ENCODE measurements around the gene SFN.

Gene SFN

GRCh38 chr1:26828411-26828991 lies 34.4 kb upstream of the SFN start:
- Histone ChIP-seq H3K36me3 (ENCODE audit: control insufficient read depth, low read length) (peaks cover 33% of the 10 kb centered on the region), H3K4me2 (ENCODE audit: low read length) (peak overlapping the region; percentile 62), H3K4me1 (ENCODE audit: control insufficient read depth, low read length) (peaks cover 50% of the 10 kb centered on the region), H3F3A (ENCODE audit: control insufficient read depth, insufficient read depth) (peaks cover 12% of the 10 kb centered on the region), H3K9me2 (replicated peaks; ENCODE audit: control insufficient read depth, low read length) (no peaks in the 10 kb centered on the region), H3K79me2 (ENCODE audit: control insufficient read depth, low read length) (peaks cover 49% of the 10 kb centered on the region), H3K27me3 (ENCODE audit: control insufficient read depth, low read length) (no peaks in the 10 kb centered on the region), H3K27ac (ENCODE audit: low read depth, low read length) (no peak overlapping the region), H3K4me3 (ENCODE audit: low read length) (peak overlapping the region; percentile 17), H4K20me1 (ENCODE audit: control insufficient read depth, insufficient read depth, low read depth, low read length) (no peaks in the 10 kb centered on the region), H3K9me3 (ENCODE audit: control insufficient read depth, insufficient read depth, low read length) (no peaks in the 10 kb centered on the region)
- TF ChIP-seq CTCF (IDR thresholded peaks at IDR 0.05; ENCODE audit: low read depth, low read length, poor library complexity, severe bottlenecking): no peak
- no peak for TF ChIP-seq EZH2phosphoT487 (IDR thresholded peaks at IDR 0.05; ENCODE audit: borderline replicate concordance, low read length)

GRCh38 chr1:26829184-26829911 lies 33.6 kb upstream of the SFN start:
- no peaks in the 10 kb centered on the region for H3K9me2 ChIP-seq (replicated peaks; ENCODE audit: control insufficient read depth, low read length)
- peaks cover 39% of the 10 kb centered on the region for H3K36me3 ChIP-seq (ENCODE audit: control insufficient read depth, low read length)
- no peak for TF ChIP-seq EZH2phosphoT487 (IDR thresholded peaks at IDR 0.05; ENCODE audit: borderline replicate concordance, low read length)
- TF ChIP-seq CTCF (IDR thresholded peaks at IDR 0.05; ENCODE audit: low read depth, low read length, poor library complexity, severe bottlenecking): no peak
- H3K79me2 ChIP-seq (ENCODE audit: control insufficient read depth, low read length): peaks cover 49% of the 10 kb centered on the region
- H3K27me3 ChIP-seq (ENCODE audit: control insufficient read depth, low read length): no peaks in the 10 kb centered on the region
- H4K20me1 ChIP-seq (ENCODE audit: control insufficient read depth, insufficient read depth, low read depth, low read length): no peaks in the 10 kb centered on the region
- peak overlapping the region; percentile 62 for H3K4me2 ChIP-seq (ENCODE audit: low read length)
- no peak overlapping the region for H3K27ac ChIP-seq (ENCODE audit: low read depth, low read length)
- H3K4me1 ChIP-seq (ENCODE audit: control insufficient read depth, low read length): peaks cover 59% of the 10 kb centered on the region
- H3K9me3 ChIP-seq (ENCODE audit: control insufficient read depth, insufficient read depth, low read length): no peaks in the 10 kb centered on the region
- peak overlapping the region; percentile 17 for H3K4me3 ChIP-seq (ENCODE audit: low read length)
- peaks cover 12% of the 10 kb centered on the region for H3F3A ChIP-seq (ENCODE audit: control insufficient read depth, insufficient read depth)

- Histone ChIP-seq H3K4me1 (ENCODE audit: control insufficient read depth, low read length) (peaks cover 51% of the 10 kb centered on the region), H3K9me3 (ENCODE audit: control insufficient read depth, insufficient read depth, low read length) (no peaks in the 10 kb centered on the region), H3K9me2 (replicated peaks; ENCODE audit: control insufficient read depth, low read length) (no peaks in the 10 kb centered on the region), H3K27me3 (ENCODE audit: control insufficient read depth, low read length) (no peaks in the 10 kb centered on the region), H3F3A (ENCODE audit: control insufficient read depth, insufficient read depth) (peaks cover 10% of the 10 kb centered on the region; the same call in 1 of the 2 replicates), H3K4me3 (ENCODE audit: low read length) (no peak overlapping the region), H3K4me2 (ENCODE audit: low read length) (no peak overlapping the region), H3K79me2 (ENCODE audit: control insufficient read depth, low read length) (peaks cover 47% of the 10 kb centered on the region), H4K20me1 (ENCODE audit: control insufficient read depth, insufficient read depth, low read depth, low read length) (no peaks in the 10 kb centered on the region), H3K36me3 (ENCODE audit: control insufficient read depth, low read length) (peaks cover 53% of the 10 kb centered on the region), H3K27ac (ENCODE audit: low read depth, low read length) (no peak overlapping the region)
- TF ChIP-seq EZH2phosphoT487 (IDR thresholded peaks at IDR 0.05; ENCODE audit: borderline replicate concordance, low read length) (no peak), CTCF (IDR thresholded peaks at IDR 0.05; ENCODE audit: low read depth, low read length, poor library complexity, severe bottlenecking) (no peak)
Observed at GRCh38 chr1:26831059-26831458, 31.9 kb upstream of the SFN start.

All from DOHH2 (cell line).